Mucosa of descending colon (tissue), 3 donors: Measurements from ENCODE around the gene ALOX15B. TPM values are rescaled to one million over a fixed set of nuclear protein-coding genes. Genes with fewer than 3 reads are reported as not detected.
"Not testable (repeated sequence)": the region's sequence is repeated elsewhere in the genome, so short reads cannot be mapped to it uniquely, and the experiment has no call there.

ENCODE experiments used
- ATAC-seq: fragments of 200-7000 bp; cut with Tn5 transposase; one replicate; pipeline ENCODE4 v1.9.1; 2020; ENCODE audit warnings: mild to moderate bottlenecking, moderate library complexity
- DNase-seq, 3 donors: peaks; one replicate each; pipeline ENCODE4 v3.0.0-alpha.2; 2020
- H3K36me3 ChIP-seq: fragments of 200-600 bp; one replicate; pipeline ENCODE4 v1.8.0; 2021; ENCODE audit warnings: low read depth, mild to moderate bottlenecking
- H3K4me1 ChIP-seq: fragments of 200-600 bp; one replicate; pipeline ENCODE4 v1.8.0; 2021; ENCODE audit warnings: low read depth, mild to moderate bottlenecking
- H3K4me3 ChIP-seq: fragments of 200-600 bp; one replicate; pipeline ENCODE4 v1.8.0; 2021; ENCODE audit warnings: mild to moderate bottlenecking
- H3K9me3 ChIP-seq: fragments of 200-600 bp; one replicate; pipeline ENCODE4 v1.8.0; 2021; ENCODE audit warnings: mild to moderate bottlenecking
- CTCF ChIP-seq: fragments of 200-600 bp; IDR thresholded peaks from one replicate; pipeline ENCODE4 v1.8.0; 2022; ENCODE audit warnings: antibody characterized with exemption, mild to moderate bottlenecking
- intact Hi-C, 2 donors: fragments of 100-400 bp; cut with DNase I in 1 of 2; cut with micrococcal nuclease in 1 of 2; formaldehyde crosslinking; loops; one replicate each; pipeline versions ENCODE4 v1.11.0 to v1.11.1; 2022; cut with DNase I, micrococcal nuclease
- total RNA-seq, 3 donors: library from RNA; stranded (reverse); fragmentation: NEBNext Ultra II Directional in 2 of 3; extraction: Animal tissue kit (Norgen Biotek cat#: 25700) in 2 of 3; gene quantifications; one replicate each; pipeline versions ENCODE4 v1.2.1 to v1.2.4, GENCODE V29; 2021 to 2023
- donor health status: DM: no; HTN: no; CAD: no; lungs with moderate emphysema.
- donor health status: DM: no; HTN: no; CAD: no.
- donor health status: DM: no; HTN: yes; CAD: no.

Gene ALOX15B
- total RNA-seq, 3 donors from 2014 or later: 0.66 to 1.3 (median 1.1) TPM

- Histone ChIP-seq H3K36me3 (no peaks in the 10 kb centered on the region), H3K9me3 (no peaks in the 10 kb centered on the region), H3K4me3 (no peak overlapping the region), H3K4me1 (peaks cover 13% of the 10 kb centered on the region)
- ATAC-seq (no peak), DNase-seq (no peak)
- intact Hi-C loops: no loop called here
- no peak for TF ChIP-seq CTCF
Observed at GRCh38 chr17:8020776-8021564, 17.9 kb upstream of the ALOX15B start.

GRCh38 chr17:8021565-8022359 is 17.1 kb upstream of the ALOX15B start:
- intact Hi-C loops: no loop called here
- Histone ChIP-seq H3K4me3 (no peak overlapping the region), H3K9me3 (no peaks in the 10 kb centered on the region), H3K4me1 (peaks cover 5% of the 10 kb centered on the region), H3K36me3 (no peaks in the 10 kb centered on the region)
- ATAC-seq: no peak
- DNase-seq: no peak
- TF ChIP-seq CTCF: no peak

GRCh38 chr17:8022360-8023003 is 16.4 kb upstream of the ALOX15B start:
- DNase-seq (no peak), ATAC-seq (no peak)
- no peaks in the 10 kb centered on the region for H3K4me1 ChIP-seq
- no peaks in the 10 kb centered on the region for H3K9me3 ChIP-seq
- H3K4me3 ChIP-seq: no peak overlapping the region
- intact Hi-C loops: no loop called here
- H3K36me3 ChIP-seq: no peaks in the 10 kb centered on the region
- no peak for TF ChIP-seq CTCF

GRCh38 chr17:8024161-8024560 is 14.7 kb upstream of the ALOX15B start:
- H3K4me3 ChIP-seq, H3K9me3 ChIP-seq, H3K36me3 ChIP-seq, intact Hi-C loops, DNase-seq, H3K4me1 ChIP-seq, ATAC-seq: not testable (repeated sequence)

- H3K4me3 ChIP-seq: no peak overlapping the region
- H3K36me3 ChIP-seq: no peaks in the 10 kb centered on the region
- H3K9me3 ChIP-seq: no peaks in the 10 kb centered on the region
- H3K4me1 ChIP-seq: no peaks in the 10 kb centered on the region
- no peak for TF ChIP-seq CTCF
- ATAC-seq: no peak
- intact Hi-C loops: no loop called here
- DNase-seq: no peak
Observed at GRCh38 chr17:8025176-8025911, 13.5 kb upstream of the ALOX15B start.
